Measurements from ENCODE around the gene OSBPL10. TPM values are rescaled to one million over a fixed set of nuclear protein-coding genes. Genes with fewer than 3 reads are reported as not detected.
A peak's percentile ranks its signal among the peaks of the same experiment; 100 is the strongest.

Gene OSBPL10
- polyA plus RNA-seq, 1 experiment: 11.2 TPM

GRCh38 chr3:31911124-31911523 lies 69.9 kb downstream of the OSBPL10 start:
- no peaks in the 10 kb centered on the region for H3K27me3 ChIP-seq (ENCODE audit: control insufficient read depth, insufficient read depth, low read length)
- ChIA-PET CTCF (no interaction called here), POLR2A (no interaction called here)
- no peak for DNase-seq (ENCODE audit: low read depth)
- H3K4me3 ChIP-seq (ENCODE audit: low read depth, low read length): no peak overlapping the region
- no peaks in the 10 kb centered on the region for H3K36me3 ChIP-seq (ENCODE audit: control insufficient read depth, insufficient read depth, low read length)
- TF ChIP-seq, protein P1, sequence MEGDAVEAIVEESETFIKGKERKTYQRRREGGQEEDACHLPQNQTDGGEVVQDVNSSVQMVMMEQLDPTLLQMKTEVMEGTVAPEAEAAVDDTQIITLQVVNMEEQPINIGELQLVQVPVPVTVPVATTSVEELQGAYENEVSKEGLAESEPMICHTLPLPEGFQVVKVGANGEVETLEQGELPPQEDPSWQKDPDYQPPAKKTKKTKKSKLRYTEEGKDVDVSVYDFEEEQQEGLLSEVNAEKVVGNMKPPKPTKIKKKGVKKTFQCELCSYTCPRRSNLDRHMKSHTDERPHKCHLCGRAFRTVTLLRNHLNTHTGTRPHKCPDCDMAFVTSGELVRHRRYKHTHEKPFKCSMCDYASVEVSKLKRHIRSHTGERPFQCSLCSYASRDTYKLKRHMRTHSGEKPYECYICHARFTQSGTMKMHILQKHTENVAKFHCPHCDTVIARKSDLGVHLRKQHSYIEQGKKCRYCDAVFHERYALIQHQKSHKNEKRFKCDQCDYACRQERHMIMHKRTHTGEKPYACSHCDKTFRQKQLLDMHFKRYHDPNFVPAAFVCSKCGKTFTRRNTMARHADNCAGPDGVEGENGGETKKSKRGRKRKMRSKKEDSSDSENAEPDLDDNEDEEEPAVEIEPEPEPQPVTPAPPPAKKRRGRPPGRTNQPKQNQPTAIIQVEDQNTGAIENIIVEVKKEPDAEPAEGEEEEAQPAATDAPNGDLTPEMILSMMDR (IDR thresholded peaks at IDR 0.05; ENCODE audit: insufficient read depth, low read depth, low read length): no peak

DNA sequence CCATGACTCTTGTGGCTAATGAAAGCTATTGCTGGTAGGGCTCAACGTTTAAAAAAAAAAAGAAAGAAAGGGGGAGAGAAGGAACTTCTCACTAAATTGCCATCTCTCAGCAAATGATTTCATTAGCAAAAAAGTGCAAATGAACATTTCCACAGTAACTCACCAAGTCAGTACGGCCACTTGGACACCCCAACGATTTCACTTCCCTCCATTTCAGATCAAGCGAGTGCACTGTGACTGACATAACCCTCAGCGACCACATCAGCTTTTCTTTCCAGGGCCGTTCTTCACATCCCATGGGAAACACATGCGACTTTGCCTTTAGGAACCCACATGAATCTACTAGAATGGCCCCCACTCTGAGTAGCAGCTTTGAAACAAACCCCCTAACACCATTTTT lies 71.6 kb downstream of the OSBPL10 start:
- TF ChIP-seq, protein P1 (IDR thresholded peaks at IDR 0.05; ENCODE audit: insufficient read depth, low read depth, low read length): no peak
- Histone ChIP-seq H3K27me3 (ENCODE audit: control insufficient read depth, insufficient read depth, low read length) (no peaks in the 10 kb centered on the region), H3K4me3 (ENCODE audit: low read depth, low read length) (no peak overlapping the region), H3K36me3 (ENCODE audit: control insufficient read depth, insufficient read depth, low read length) (no peaks in the 10 kb centered on the region)
- ChIA-PET CTCF (interaction anchor here (1.1 kb wide), 1 partner anchor 11 kb away, joined by 4 read pairs; no protein-coding TSS in a partner anchor), POLR2A (no interaction called here)
- DNase-seq (ENCODE audit: low read depth): no peak

GRCh38 chr3:31908391-31909097 lies 72.5 kb downstream of the OSBPL10 start:
- no peak for DNase-seq (ENCODE audit: low read depth)
- TF ChIP-seq, protein P1 (IDR thresholded peaks at IDR 0.05; ENCODE audit: insufficient read depth, low read depth, low read length): peak; percentile 9; the same call in 1 of the 2 replicates
- ChIA-PET POLR2A (no interaction called here), CTCF (interaction anchor here (1.1 kb wide), 1 partner anchor 10 kb away, joined by 4 read pairs; no protein-coding TSS in a partner anchor)
- Histone ChIP-seq H3K27me3 (ENCODE audit: control insufficient read depth, insufficient read depth, low read length) (no peaks in the 10 kb centered on the region), H3K36me3 (ENCODE audit: control insufficient read depth, insufficient read depth, low read length) (no peaks in the 10 kb centered on the region), H3K4me3 (ENCODE audit: low read depth, low read length) (no peak overlapping the region)

DNA sequence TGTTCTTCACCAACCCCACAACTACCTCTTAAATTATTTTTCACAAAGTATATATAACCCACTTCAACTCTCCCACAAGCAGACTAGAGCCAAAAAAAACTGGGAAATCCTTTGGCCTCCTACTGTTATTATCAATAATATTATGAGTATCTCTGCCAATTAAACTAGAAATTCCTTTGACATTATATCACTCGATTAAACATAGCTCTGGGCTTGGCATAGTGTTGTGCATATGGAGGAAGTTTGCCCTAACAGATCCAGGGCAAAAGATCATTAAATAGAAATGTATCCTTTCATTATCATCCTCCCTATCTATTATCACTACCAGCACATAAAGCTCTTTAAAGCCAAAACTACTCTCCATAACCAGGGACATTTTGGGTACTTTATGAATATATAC lies 74.9 kb downstream of the OSBPL10 start:
- H3K36me3 ChIP-seq (ENCODE audit: control insufficient read depth, insufficient read depth, low read length): no peaks in the 10 kb centered on the region
- H3K4me3 ChIP-seq (ENCODE audit: low read depth, low read length): no peak overlapping the region
- TF ChIP-seq, protein P1 (IDR thresholded peaks at IDR 0.05; ENCODE audit: insufficient read depth, low read depth, low read length): no peak
- CTCF ChIA-PET: no interaction called here
- no peak for DNase-seq (ENCODE audit: low read depth)
- POLR2A ChIA-PET: no interaction called here
- no peaks in the 10 kb centered on the region for H3K27me3 ChIP-seq (ENCODE audit: control insufficient read depth, insufficient read depth, low read length)

DNA sequence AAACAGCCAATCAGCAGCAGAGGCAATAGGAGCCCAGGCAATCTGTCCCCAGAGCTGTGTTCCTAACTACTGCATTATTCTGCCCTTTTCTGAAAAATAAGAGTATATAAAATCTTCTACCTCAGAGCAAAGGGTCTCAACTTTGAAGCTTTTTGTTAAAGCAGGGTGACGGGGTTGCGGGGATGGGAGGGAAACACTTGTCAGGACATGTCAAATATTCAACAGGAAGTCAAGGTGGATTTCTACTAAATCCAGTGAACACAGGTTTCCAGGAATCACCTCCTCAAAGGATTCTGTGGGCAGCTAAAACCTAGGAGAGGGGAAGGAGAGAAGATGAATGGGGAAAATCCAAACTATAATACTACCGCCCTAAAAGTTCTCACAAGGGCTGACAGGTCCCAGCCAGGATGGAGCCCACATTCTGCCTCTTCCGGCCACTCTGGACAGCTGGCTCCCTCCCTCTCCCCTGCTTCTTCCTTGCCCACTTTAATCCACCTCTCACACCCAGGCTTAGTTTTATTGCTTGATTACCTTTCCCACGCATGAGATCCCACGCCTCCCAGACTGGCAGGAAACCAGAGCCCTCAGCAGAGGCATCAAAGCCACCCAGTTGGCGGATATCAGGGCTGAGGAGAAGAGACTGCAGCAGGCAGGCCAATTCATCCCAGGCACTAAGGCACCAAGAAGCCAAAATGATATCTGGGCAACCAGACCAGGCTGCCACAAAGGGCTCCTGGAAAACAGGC lies 77.2 kb downstream of the OSBPL10 start:
- TF ChIP-seq, protein P1 (IDR thresholded peaks at IDR 0.05; ENCODE audit: insufficient read depth, low read depth, low read length): no peak
- ChIA-PET POLR2A (no interaction called here), CTCF (interaction anchor here (1.6 kb wide), 1 partner anchor 12 kb away, joined by 5 read pairs; no protein-coding TSS in a partner anchor)
- DNase-seq (ENCODE audit: low read depth): no peak
- no peaks in the 10 kb centered on the region for H3K27me3 ChIP-seq (ENCODE audit: control insufficient read depth, insufficient read depth, low read length)
- H3K36me3 ChIP-seq (ENCODE audit: control insufficient read depth, insufficient read depth, low read length): no peaks in the 10 kb centered on the region
- H3K4me3 ChIP-seq (ENCODE audit: low read depth, low read length): no peak overlapping the region
